GM23248 (cell line): ENCODE results near the gene MLST8. TPM values are rescaled to one million over a fixed set of nuclear protein-coding genes. Genes with fewer than 3 reads are reported as not detected.

Experiments used
- DNase-seq: peaks from one replicate; pipeline ENCODE4 v3.0.0-alpha.2; 2015
- H2AFZ ChIP-seq: fragments of 200-600 bp; sonication (generic); 2 replicates; pipeline ENCODE4 v1.6.1; 2016; ENCODE audit warnings: antibody characterized with exemption
- H3F3A ChIP-seq: fragments of 200-600 bp; sonication (generic); 2 replicates; pipeline ENCODE4 v1.6.1; 2016; ENCODE audit warnings: mild to moderate bottlenecking, antibody characterized with exemption, mixed run types; ENCODE audit not compliant: insufficient read depth
- H3K27ac ChIP-seq: fragments of 200-600 bp; sonication (generic); 2 replicates; pipeline ENCODE4 v1.5.1; 2016; ENCODE audit warnings: mild to moderate bottlenecking
- H3K27me3 ChIP-seq: fragments of 200-600 bp; sonication (generic); replicated peaks from 2 replicates; pipeline ENCODE4 v1.6.1; 2016; ENCODE audit warnings: mild to moderate bottlenecking; ENCODE audit not compliant: insufficient read depth
- H3K36me3 ChIP-seq: fragments of 200-600 bp; sonication (generic); 2 replicates; pipeline ENCODE4 v1.6.1; 2016; ENCODE audit warnings: low read depth, mild to moderate bottlenecking
- H3K4me1 ChIP-seq: fragments of 200-600 bp; sonication (generic); 2 replicates; pipeline ENCODE4 v1.6.1; 2016; ENCODE audit warnings: mild to moderate bottlenecking; ENCODE audit not compliant: insufficient read depth
- H3K4me2 ChIP-seq: fragments of 200-600 bp; sonication (generic); one replicate; pipeline ENCODE4 v1.6.1; 2016; ENCODE audit warnings: mild to moderate bottlenecking; ENCODE audit not compliant: unreplicated experiment
- H3K4me3 ChIP-seq: fragments of 200-600 bp; sonication (generic); 2 replicates; pipeline ENCODE4 v1.5.1; 2016; ENCODE audit warnings: mild to moderate bottlenecking
- H3K79me2 ChIP-seq: fragments of 200-600 bp; sonication (generic); 2 replicates; pipeline ENCODE4 v1.6.1; 2016; ENCODE audit warnings: mild to moderate bottlenecking; ENCODE audit not compliant: insufficient read depth
- H3K9ac ChIP-seq: fragments of 200-600 bp; sonication (generic); 2 replicates; pipeline ENCODE4 v1.6.1; 2016; ENCODE audit warnings: mild to moderate bottlenecking
- H3K9me2 ChIP-seq: fragments of 200-600 bp; sonication (generic); 2 replicates; pipeline ENCODE4 v1.6.1; 2016; ENCODE audit warnings: mixed run types, mild to moderate bottlenecking, moderate library complexity; ENCODE audit not compliant: insufficient read depth
- H3K9me3 ChIP-seq: fragments of 200-600 bp; sonication (generic); one replicate; pipeline ENCODE4 v1.6.1; 2017; ENCODE audit warnings: low read depth
- H4K20me1 ChIP-seq: fragments of 200-600 bp; sonication (generic); 2 replicates; pipeline ENCODE4 v1.6.0; 2016; ENCODE audit not compliant: insufficient read depth
- EZH2 ChIP-seq: fragments of 200-600 bp; sonication (generic); IDR thresholded peaks from 2 replicates; pipeline ENCODE4 v1.6.1; 2018; ENCODE audit warnings: antibody characterized with exemption, mild to moderate bottlenecking; ENCODE audit not compliant: insufficient read depth, poor library complexity, severe bottlenecking
- EZH2phosphoT487 ChIP-seq: fragments of 200-600 bp; sonication (generic); IDR thresholded peaks from 2 replicates; pipeline ENCODE4 v1.6.1; 2018; ENCODE audit warnings: antibody characterized with exemption, moderate library complexity, mild to moderate bottlenecking, low read depth; ENCODE audit not compliant: insufficient read depth
- WGBS, 2 experiments: methylation state at CpG; one replicate each; pipeline ENCODE4 v1.1.6; 2015 to 2017; ENCODE audit warnings: low lambda C conversion rate in 2 of 2, low coverage in 1 of 2; ENCODE audit errors: missing lambda C conversion rate in 2 of 2; 5-methylcytosine and 5-hydroxymethylcytosine counted together
- in situ Hi-C: fragments of 300-500 bp; cut with MboI; formaldehyde crosslinking; loops from 2 replicates; pipeline ENCODE4 v1.15.0; 2020
- polyA plus RNA-seq: library from polyadenylated mRNA; unstranded; fragments of >200 nt; fragmentation: Nextera tagmentation; extraction: Ambion mirVana; gene quantifications from 2 replicates; pipeline ENCODE4 v1.2.1, GENCODE V29; 2016
- total RNA-seq: library from RNA; depleted of rRNA; stranded (reverse); fragments of >200 nt; shearing (Covaris generic); gene quantifications from 2 replicates; pipeline ENCODE4 v1.2.3, GENCODE V29; 2014

The MLST8 gene
- total and polyA plus RNA-seq, 2 experiments from 2014 or later: 46.5 to 62.9 TPM

DNA sequence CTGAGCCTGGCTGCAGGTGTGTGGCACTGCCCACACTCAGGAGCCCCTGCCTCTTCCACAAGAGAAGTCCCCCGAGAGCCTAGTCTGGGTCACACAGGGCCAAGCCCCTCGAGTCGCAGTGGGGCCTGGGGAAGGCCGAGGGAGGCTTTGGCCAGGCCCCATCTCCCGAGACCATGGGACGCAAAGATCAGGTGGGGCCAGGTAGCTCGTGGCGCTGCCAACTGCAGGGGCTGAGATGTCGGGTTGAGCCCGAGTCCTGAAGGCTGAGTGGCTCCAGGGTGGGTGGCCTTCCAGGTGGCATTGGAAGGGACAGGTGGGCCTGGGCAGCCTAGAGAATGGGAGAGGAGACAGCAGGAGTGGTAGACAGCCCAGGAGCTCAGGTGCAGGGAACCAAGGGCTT lies 43.3 kb upstream of the MLST8 start:
- DNase-seq: no peak
- no peak overlapping the region for H3K4me2 ChIP-seq
- H3K9me3 ChIP-seq: no peaks in the 10 kb centered on the region
- no peak overlapping the region for H3K4me3 ChIP-seq
- H3K4me1 ChIP-seq: peaks cover 40% of the 10 kb centered on the region
- in situ Hi-C loops: no loop called here
- no peaks in the 10 kb centered on the region for H3K9me2 ChIP-seq
- peak overlapping the region; percentile 48 for H3K9ac ChIP-seq
- TF ChIP-seq EZH2 (no peak), EZH2phosphoT487 (no peak)
- no peaks in the 10 kb centered on the region; the same call in 1 of the 2 replicates for H3K36me3 ChIP-seq
- H4K20me1 ChIP-seq: no peaks in the 10 kb centered on the region
- no peaks in the 10 kb centered on the region for H3K27me3 ChIP-seq
- peaks cover 86% of the 10 kb centered on the region for H3K79me2 ChIP-seq
- H3K27ac ChIP-seq: peak overlapping the region; percentile 85
- 95 to 99% methylated on average over 8 to 10 of the region's 10 CpGs for WGBS, 2 experiments
- no peak overlapping the region for H2AFZ ChIP-seq
- H3F3A ChIP-seq: no peaks in the 10 kb centered on the region

DNA sequence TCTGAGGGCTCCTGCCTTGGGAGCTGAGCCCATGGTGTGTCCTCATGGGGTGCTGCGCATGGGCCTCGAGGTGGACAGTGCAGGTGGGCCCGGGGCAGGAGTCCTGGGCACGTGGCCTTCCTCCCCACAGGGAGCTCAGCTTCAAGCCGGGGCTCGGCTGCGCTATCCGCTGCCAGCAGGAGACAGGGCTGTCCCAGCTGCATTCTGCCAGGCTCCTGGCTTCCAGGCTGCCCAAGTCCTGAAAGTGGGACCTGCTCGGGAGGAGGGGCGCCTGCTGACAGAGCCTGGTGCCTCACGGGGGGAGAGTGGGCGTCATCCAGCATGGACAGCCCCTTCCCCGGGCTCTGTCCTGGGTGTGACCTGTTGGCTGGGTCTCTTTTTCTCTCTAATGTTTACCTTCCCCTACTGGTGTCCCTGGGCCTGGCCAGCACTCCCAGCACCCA lies 42.6 kb upstream of the MLST8 start:
- H3K4me3 ChIP-seq: no peak overlapping the region
- no peaks in the 10 kb centered on the region for H4K20me1 ChIP-seq
- H3K4me1 ChIP-seq: peaks cover 32% of the 10 kb centered on the region
- no peaks in the 10 kb centered on the region for H3K9me2 ChIP-seq
- no peaks in the 10 kb centered on the region for H3K27me3 ChIP-seq
- no peaks in the 10 kb centered on the region; the same call in 1 of the 2 replicates for H3K36me3 ChIP-seq
- no peak overlapping the region for H3K27ac ChIP-seq
- peaks cover 86% of the 10 kb centered on the region for H3K79me2 ChIP-seq
- no peak overlapping the region for H3K4me2 ChIP-seq
- TF ChIP-seq EZH2phosphoT487 (no peak), EZH2 (no peak)
- 91% methylated on average over 12 to 13 of the region's 13 CpGs for WGBS, 2 experiments
- no peak overlapping the region for H2AFZ ChIP-seq
- no peak for DNase-seq
- in situ Hi-C loops: no loop called here
- H3K9me3 ChIP-seq: no peaks in the 10 kb centered on the region
- H3K9ac ChIP-seq: no peak overlapping the region
- no peaks in the 10 kb centered on the region for H3F3A ChIP-seq

DNA sequence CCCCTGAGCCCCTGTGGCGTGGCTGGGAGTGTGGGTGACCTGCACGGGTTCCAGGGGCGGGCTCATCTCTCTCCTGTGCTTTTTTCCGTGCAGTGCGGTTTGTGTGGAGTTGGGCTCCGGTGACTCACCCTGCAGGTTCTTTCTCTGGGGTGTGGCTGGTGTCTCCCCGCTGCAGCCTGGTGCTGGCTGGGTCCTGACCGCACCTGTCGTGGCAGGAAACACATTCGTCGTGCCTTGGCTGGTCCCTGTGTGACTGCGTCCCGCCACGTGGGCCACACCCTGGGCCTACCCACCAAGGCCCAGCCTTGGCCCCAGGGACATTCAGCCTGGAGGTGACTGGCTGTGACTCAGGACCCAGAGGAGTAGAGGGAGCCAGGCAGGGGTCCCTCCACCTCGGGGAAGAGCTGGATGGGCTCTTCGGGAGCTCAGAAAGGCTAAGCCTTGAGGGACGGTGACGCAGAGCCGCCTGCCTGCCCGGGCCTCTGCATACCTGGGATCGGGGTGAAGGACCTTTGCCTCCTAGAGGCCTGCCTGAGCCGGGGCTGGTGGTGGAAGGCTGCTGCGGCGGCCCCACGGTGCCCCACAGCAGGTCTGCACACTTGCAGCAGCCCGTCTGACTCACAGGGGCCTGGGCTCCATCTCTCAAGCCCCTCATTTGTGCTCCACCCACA lies 41.9 kb upstream of the MLST8 start:
- Histone ChIP-seq H3K27me3 (no peaks in the 10 kb centered on the region), H3F3A (no peaks in the 10 kb centered on the region), H3K9me2 (no peaks in the 10 kb centered on the region), H3K36me3 (no peaks in the 10 kb centered on the region; the same call in 1 of the 2 replicates), H3K79me2 (peaks cover 79% of the 10 kb centered on the region), H3K9me3 (no peaks in the 10 kb centered on the region), H3K9ac (no peak overlapping the region), H4K20me1 (no peaks in the 10 kb centered on the region), H3K4me2 (no peak overlapping the region), H2AFZ (no peak overlapping the region), H3K27ac (no peak overlapping the region), H3K4me1 (peaks cover 26% of the 10 kb centered on the region), H3K4me3 (no peak overlapping the region)
- TF ChIP-seq EZH2phosphoT487: no peak
- TF ChIP-seq EZH2: no peak
- DNase-seq: no peak
- 97 to 98% methylated on average over 24 to 26 of the region's 26 CpGs for WGBS, 2 experiments
- in situ Hi-C loops: no loop called here

DNA sequence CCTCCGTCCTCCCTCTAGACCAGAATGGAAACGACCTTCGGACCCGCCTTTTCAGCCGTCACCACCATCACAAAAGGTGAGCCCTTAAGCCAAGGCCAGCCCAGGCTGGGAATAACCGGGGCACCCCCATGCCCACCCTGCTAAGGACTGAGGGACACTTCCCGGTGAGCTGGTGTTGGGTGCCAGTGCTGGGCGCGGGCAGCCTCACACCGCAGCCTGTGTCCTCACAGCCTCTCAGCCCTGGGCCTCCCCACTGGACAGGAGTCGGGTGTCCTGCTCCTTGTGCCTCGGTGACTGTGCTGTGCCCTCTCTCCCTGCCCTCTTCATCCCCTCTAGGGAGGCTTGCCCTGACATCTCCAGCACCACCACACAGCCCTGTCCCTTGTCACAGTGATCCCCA lies 39.4 kb upstream of the MLST8 start:
- Histone ChIP-seq H3K27ac (no peak overlapping the region), H3K9me2 (no peaks in the 10 kb centered on the region), H2AFZ (no peak overlapping the region), H3K9me3 (no peaks in the 10 kb centered on the region), H3K79me2 (peaks cover 61% of the 10 kb centered on the region), H3K4me3 (no peak overlapping the region), H3K4me1 (peaks cover 8% of the 10 kb centered on the region), H3F3A (no peaks in the 10 kb centered on the region), H3K36me3 (no peaks in the 10 kb centered on the region; the same call in 1 of the 2 replicates), H3K27me3 (no peaks in the 10 kb centered on the region), H3K9ac (no peak overlapping the region), H3K4me2 (no peak overlapping the region), H4K20me1 (no peaks in the 10 kb centered on the region)
- 98 to 99% methylated on average over 11 to 12 of the region's 12 CpGs for WGBS, 2 experiments
- DNase-seq: no peak
- TF ChIP-seq EZH2phosphoT487: no peak
- no peak for TF ChIP-seq EZH2
- in situ Hi-C loops: no loop called here
